ENCODE data around the gene C6orf120.
A peak's percentile ranks its signal among the peaks of the same experiment; 100 is the strongest.
"Not testable (repeated sequence)": the region's sequence is repeated elsewhere in the genome, so short reads cannot be mapped to it uniquely, and the experiment has no call there.

The C6orf120 gene

DNA sequence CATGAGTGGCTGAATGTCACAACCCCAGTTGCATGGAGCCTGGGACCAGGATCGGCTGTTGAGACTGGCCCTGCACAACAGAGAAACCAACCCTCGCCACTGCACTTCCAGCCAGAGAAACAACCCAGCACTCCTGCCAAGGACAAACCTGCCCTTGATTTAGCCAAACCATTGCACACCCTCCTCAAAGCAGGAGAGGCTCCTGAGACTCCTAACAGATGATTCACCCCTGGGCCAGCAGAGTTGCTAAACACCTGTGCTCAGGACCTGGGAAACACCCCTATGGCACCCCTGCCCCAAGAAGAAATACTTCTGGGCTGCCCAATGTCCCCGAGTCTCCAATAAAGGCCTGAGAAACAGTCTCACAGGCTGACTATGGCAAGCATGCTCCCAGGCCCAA is 17.9 kb upstream of the C6orf120 start:
- DNase-seq: no peak

DNA sequence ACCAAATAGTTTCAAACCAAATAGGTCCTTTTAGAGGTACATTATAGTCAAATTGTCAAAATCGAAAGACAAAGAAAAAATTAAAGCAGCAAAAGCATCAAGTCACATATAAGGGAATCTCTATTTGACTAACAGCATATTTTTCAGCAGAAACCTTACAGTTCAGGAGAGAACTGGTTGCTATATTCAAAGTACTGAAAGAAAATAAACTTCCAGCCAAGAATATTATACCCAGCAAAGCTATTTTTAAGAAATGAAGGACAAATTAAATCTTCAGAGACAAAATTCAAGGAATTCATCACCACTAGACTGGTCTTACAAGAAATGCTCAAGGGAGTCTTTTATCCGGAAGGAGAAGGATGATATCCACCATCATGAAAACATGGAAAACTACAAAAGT is 16.1 kb upstream of the C6orf120 start:
- no peak for DNase-seq

DNA sequence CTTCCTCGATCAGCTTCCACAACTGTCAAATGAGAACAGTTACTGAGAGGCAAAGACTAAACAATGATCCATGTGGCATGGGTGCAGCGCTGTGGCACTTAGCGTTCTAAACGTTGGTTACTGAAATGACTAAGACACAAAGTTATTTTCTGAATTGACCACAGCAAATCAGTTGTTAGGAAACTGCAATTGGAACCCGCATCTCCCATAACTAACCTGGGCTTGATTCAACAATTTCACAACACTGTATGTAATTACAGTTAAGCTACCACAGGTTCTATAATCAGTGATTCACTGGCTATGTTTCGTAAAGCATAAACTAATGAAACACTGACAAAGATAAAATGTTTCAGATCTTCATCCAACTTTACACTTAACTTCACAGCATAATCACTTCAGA is 12.6 kb upstream of the C6orf120 start:
- no peak for DNase-seq

DNA sequence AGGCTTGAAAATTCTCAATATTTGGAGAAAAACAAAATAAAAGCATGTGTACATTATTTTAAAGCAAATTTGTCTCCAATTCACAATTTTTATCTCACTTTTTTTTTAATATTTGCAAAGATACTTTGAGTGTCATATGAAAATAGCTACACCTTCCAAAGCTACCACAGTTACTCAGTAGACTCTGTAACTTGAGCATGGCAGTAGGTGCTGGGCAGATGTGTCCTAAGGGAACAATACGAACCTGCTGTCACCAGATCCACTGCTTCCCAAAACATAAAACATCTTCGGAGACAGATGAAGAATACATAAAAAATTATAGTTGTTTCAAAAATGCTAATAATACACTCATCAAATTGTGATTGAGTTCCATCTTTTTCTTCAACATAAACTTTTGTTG is 10.7 kb upstream of the C6orf120 start:
- DNase-seq: no peak

DNA sequence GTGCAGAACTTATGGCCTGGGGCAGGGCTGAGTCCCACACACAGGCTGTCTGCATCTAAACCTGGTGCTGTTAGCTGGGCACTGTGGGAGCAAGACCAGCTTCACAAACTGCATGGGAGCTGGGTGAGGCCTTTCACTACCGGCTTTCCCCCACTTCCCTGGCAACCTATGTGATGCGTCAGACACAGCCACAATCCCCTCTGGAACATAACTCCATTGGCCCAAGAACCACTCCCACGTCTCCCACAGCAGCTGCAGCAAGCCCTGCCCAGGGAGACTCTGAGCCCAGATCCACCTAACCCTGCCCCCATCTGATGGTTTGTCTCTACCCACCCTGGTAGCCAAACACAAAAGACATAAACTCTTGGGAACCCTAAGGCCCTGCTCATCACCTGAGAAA is 9.4 kb upstream of the C6orf120 start:
- no peak for DNase-seq

DNA sequence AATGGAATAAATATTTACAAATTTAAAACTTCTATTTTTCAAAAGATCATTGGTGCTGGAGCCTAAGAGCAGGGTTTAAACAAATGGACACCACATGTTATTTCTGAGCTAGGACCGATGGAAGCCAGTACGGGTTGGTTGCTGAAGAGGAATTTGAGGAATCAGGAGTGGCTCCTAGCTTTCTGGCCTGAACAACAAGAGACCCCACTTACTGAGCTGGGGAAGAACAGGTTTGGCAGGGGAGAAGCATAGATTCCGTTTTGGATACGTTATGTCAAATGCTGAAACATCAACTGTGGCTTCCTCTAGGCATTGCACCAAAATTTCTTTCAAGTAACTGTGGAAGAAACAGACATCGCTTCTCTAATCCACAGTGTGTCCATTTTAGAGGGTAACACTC is 6.8 kb upstream of the C6orf120 start:
- no peak for DNase-seq

DNA sequence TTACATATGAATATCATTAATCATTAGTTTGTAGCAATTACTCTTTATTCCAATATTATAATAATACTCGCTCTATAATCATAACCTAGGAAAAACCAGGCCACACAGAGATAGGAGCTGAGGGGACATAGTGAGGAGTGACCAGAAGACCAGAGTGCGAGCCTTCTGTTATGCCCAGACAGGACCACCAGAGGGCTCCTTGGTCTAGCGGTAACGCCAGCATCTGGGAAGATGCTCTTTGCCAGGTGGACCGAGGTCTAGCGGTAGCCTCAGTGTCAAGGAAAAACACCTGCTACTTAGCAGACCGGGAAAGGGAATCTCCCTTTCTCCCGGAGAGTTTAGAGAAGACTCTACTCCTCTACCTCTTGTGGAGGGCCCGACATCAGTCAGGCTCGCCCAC is 4.8 kb upstream of the C6orf120 start:
- DNase-seq: not testable (repeated sequence)

DNA sequence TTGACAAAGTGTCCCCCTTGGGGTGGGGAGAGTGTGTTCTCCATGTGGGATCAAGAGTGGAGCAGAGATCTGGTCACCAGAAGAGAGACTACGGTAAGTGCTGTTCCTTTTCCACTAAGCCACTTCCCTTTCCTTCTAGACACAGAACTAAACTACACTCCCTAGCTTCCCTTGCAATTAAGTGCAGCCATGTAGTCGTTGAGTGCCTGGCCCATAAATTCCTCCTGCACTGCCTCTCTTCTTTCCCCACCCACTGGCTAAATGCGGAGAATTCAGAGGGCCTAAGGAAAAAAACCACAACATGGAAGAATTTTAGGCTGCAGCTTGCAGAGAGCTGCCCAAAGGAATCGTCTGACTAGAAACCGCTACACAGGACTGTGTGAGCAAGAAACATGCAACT is 1.6 kb upstream of the C6orf120 start:
- no peak for DNase-seq

DNA sequence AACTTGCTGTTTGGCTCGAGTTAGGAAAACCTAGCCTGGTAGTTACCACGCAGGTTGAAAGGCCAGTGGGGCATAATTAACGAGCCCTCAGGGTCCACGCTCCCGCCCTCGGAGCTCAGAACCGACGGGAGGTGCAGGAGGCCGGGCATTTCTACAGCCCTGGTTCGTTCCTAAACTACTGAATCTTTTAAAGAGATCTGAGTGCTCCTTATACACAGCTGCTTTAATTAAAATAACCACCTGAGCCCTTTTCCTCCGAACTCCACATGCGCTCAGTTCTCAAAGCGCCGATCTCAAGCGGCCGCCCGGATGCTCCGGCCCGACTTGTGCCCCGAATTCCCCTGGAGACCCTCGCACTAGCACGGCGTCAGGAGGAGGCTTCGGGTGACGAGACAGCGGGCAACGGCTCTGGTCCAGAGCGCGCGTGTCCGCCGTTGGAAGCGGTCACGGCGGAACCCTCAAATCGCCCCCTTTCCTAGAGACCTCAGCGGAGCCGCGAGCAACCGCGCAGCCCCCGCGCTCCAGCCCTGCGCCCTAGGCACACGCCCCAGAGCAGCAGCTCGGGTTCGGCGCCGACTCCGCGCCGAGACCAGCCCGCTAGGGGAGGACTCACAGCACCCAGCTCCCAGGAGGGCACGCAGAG is 494 bp upstream of the C6orf120 start:
- DNase-seq: no peak

DNA sequence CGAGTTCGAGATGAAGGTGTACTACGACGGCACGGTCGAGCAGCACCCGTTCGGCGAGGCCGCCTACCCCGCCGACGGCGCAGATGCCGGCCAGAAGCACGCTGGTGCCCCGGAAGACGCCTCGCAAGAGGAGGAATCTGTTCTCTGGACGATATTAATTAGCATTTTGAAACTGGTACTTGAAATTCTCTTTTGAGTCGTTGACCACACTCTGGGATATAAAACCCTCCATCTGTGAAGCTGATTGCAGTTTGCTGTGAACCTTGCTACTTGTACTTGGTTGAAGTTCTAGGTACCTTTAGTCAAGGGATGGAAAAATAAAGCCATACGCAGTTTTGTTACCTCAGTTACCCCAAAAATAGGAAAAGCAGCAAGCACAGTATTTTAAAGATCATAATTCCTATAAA is 917 bp downstream of the C6orf120 start:
- DNase-seq: peak; percentile 22

DNA sequence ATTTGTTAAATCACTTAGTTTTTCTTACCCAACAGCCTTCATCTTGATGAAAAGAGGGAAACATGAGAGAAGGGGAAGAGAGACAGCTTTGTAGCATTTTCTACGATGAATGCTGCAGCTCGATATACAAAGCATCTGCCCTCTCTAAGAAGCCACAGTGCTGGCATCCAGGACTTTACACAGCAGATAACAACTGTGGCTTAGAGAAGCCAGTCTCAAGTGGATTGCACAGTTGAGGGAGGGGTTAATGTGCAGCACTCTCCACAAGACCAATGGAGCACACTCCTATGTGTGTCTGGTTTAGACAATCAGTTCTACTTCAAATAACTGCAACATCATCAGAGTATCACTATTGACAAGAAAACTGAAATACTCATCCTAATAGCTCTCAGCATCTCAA is 5.8 kb downstream of the C6orf120 start:
- no peak for DNase-seq

DNA sequence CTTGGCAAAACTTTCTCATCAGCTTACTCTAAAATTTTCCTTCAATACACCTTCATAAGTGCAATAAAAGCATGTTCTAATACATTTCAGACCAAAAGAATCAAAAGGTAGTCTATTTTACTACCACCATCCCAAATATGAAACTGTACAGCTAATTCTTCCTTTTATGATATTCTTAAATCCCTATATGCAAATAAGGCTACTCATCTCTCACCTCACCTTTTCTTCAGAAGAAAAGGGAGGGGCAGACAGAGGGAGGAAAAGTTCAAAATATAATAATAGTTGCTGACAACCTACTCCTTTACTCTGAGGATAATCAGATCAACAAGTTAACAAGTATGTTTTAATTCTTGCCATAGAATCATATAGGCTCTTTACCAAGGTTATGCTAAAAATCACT is 7.4 kb downstream of the C6orf120 start:
- DNase-seq: no peak

DNA sequence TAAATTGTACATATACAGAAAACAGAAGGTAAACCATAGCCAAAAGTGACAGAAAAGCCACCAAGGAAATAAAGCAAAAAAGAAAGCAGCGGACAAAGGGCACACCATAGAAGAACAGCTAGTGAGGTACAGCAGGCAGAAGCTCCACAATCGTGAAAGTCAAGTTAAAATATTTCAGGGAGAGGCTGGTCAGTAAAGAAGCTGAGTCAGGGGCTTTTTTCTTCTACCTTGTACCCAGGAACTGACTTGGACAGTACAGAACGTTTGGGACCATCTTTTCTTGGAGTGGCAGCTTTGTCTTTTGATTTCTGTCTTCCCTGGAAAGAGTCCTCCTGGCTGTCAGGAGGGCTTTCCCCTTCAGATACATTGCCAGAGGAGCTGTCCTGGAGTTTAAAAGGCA is 8.1 kb downstream of the C6orf120 start:
- DNase-seq: no peak

DNA sequence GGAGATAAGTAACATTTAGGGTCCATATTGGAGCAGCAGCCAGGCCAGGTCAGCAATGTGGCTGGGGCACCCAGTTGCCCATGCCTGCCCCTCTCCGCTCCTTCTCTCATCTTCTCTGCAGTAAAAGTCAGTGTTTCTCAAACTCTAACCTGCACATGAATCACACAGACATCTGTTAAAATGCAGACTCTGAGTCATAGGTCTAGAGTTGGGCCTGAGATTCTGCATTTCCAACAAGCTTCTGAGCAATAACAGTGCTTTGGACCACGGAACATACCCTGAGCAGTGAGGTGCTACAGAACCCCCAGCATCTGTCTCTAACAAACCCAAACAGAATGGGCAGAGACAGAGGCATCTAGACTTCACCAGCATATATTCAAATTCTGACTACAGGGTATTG is 12.3 kb downstream of the C6orf120 start:
- no peak for DNase-seq

DNA sequence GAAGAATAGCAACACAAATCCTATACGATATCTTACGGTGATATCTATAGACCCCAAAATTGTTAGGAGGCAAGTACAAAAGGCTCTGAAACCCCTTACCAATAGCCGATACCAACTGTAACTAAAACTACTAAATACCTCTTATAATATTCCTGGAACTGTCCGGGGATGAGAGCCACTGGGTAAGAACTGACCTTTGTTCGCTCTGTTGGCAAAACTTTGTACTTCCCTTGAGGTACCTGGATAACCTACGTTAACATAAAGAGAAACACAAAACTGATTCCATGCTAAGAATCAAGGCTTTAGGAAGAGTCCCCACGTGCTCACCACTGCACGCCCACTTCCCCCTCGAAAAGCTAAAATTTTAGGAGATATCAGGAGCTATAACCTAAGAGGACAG is 12.7 kb downstream of the C6orf120 start:
- DNase-seq: no peak

DNA sequence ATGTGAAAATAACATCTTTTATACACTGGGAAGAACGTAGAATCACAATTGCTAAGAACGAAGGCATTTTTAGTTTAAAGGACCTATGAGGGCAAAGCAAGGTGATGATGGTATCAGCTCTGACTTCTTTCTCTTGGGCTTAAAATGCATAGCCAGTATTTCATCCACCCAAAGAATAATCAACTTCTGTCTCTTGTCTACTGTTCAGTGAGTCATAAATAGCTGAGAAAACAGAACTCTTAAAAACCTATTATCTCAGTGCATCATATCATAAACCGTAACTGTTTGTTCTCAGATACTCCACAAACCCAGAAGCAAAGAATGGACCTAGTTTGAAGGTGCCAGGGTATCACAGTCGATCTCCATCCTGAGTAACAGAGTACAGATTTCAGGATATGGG is 17.2 kb downstream of the C6orf120 start:
- DNase-seq: no peak

DNA sequence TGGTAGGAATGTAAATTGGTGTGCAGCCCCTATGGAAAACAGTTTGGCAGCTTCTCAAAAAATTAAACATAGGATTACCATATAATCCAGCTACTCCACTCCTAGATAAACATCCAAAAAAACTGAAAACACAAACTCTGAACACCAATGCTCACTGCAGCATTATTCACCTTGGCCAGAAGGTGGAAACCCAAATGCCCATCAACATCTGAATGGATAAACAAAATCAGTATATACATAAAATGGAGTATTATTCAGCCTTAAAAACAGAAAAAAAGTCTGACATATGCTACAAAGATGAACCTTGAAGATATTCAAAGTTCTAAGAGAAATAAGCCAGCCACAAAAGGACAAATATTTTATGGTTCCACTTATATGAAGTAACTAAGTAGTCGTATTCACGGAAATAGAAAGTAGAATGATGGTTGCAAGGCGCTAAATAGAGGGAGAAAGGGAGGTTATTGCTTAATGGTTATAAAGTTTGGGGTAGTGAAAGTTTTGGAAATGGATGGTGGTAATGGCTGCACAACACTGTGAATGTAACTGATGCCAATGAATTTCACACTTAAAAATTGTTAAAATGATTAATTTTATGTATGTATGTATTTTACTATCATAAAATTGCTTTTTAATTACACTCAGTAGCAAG is 18.4 kb downstream of the C6orf120 start:
- DNase-seq: no peak

DNA sequence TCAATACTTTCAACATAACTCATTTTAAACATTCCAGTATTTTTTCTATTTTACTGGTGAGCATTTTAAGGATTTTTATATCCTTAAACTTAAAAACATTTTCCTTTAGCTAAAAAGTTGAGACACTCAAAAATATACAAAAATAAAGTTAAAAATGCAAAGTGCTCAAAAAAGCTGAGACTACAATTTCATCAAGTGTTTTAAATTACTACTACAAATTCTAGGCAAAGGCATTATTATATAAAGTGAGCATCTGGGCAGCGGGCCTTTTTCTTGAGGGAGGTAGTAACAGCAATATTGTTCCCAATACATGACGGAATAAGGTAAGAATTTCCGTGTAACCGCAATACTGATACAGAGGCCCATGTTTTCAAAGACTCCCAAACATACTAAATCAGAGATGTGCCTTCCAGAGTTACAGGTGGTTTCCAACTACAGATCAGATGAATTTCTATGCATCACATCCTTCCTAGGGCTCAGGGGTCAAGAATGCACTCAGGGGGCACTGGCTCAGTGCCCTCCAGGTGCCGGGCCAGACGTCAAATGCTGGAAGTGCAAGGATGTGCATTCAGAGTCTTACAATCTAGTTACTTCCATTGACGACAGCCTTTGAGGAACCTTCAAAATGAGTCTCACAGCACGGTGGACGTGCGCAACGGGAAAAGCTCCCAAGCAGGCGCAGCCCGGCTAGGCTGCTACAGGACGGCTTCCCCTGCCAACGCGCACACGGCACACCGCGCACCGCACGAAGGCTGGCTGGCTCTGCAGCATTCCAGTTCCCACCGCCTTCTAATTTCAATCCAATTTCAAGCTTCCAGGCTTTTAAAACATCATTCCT is 20.7 kb downstream of the C6orf120 start:
- DNase-seq: peak; percentile 30

DNA sequence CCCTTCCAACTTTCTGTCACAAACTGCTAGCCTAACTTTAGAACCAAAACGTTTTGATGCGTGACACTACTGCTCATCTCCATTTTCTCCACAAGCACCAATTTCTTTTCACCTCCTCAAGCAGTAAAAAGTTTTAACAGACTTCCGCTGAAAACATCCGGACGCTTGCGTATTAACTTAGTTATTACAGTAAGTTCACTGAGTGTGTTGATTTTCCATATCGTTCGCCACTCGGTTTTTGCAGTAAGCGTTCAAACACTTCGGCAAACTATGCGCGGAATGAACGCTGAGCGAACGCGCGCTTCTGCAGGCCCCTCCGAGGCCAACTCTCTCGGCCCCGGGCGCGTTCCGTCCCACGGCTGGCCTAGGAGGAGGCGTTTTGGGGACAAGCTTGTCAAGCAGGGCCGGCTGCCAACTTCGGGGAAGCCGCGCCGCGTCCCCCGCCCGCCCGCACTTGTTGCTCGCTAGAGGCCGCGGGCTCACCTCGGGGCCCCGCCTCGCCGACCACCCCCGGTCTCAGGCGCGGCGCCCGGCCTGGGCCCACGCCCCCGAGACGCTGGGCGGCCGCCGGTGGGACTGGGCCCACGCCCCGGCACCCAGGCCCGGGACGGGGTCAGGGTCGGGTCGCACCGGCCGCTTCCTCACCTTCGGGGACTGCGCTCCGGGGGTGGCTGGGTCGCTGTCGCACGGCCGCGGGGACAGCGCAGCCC is 21.4 kb downstream of the C6orf120 start:
- DNase-seq: peak; percentile 5

DNA sequence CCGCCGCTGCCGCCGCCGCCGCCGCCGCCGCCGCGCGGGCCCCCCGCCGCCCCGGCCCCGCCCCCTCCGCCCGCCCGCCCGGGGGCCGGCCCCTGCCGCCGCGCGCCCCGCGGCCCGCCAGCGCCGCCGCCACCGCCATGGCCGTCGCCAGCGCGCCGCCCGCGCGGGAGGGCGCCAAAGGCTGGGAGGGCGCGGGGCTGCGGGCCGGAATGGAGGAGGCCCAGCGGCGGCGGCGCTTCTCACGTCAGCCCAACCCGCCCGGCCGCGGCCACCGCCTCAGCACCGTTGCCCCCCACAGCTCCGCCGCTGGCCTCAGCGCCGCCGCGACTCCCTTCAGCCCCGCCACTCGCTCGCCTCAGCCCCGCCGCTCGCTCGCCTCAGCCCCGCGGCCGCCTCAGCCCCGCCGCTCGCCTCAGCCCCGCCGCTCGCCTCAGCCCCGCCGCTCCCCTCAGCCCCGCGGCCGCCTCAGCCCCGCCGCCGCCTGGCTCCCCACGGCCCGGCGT is 22.1 kb downstream of the C6orf120 start:
- DNase-seq: no peak

DNA sequence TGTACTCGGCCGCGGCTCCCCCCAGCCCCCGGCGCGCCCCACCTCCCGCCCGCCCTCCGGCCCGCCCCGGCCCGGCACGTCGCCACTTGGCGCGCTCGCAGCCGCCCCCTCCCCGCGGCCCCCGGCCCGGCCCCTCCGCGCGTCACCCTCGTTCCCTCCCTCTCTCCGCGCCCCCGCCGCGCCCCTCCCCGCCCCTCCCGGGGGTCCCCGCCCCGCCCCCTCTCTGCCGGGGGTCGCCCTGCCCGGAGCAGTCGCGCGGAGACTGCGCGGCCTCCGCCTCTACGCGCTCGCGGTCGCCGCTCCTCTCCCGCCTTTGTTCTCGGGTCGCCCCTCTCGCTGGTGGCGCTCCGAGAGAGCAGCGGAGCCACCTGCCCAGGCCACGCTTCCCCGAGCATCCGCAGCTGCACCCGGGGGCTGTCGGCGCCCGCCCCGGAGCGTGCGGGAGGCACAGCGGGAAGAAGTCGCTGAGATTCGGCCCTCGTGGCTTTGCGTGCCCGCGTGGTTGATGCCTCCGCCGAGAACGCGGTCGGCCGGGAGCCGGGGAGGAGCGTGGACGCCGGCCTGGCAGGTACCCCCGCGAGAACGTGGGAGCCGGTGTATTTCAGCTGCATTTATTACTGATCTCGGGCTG is 22.7 kb downstream of the C6orf120 start, which contains the start of gene PHF10:
PHF10 (minus strand) TSS at position 7 of the 631 bp plus-strand sequence. CDS start 569 bp downstream, outside the sequence.
- DNase-seq: peak; percentile 36

All from DMS79 (cell line).